Jurkat, Clone E6-1 (cell line): ENCODE data around the gene SYTL4.

Experiments used
- DNase-seq: peaks from one replicate; pipeline ENCODE4 v3.0.0-alpha.2; 2011; ENCODE audit warnings: low read depth, low spot score
- H3K4me3 ChIP-seq: 2 replicates; pipeline ENCODE4 v1.5.1; 2011; ENCODE audit warnings: mild to moderate bottlenecking, low read length, control low read depth, moderate library complexity

Gene SYTL4

GRCh38 chrX:100696699-100697351 is 35.1 kb downstream of the SYTL4 start:
- DNase-seq = no peak
- no peak overlapping the region for H3K4me3 ChIP-seq

- H3K4me3 ChIP-seq = no peak overlapping the region
- no peak for DNase-seq
Measured at GRCh38 chrX:100695991-100696390, 35.9 kb downstream of the SYTL4 start.

DNA sequence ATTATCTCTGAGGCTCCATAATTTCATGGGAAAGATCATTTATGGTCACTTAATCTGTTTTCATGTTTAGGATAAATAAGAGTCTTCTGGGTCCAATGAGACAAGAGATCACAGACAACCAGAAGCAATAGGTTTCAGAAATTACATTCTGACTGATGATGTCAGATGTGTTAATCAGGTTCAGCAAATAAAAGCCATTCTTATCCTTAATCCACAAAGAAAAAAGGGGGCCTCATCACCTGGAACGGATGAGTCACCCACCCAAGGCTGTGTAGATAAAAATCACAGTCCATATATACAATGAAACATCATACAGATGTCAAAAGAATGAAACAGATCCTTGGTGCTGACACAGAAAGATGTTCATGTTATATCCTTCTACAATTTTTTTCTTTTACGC is 36.6 kb downstream of the SYTL4 start:
- no peak for DNase-seq

DNA sequence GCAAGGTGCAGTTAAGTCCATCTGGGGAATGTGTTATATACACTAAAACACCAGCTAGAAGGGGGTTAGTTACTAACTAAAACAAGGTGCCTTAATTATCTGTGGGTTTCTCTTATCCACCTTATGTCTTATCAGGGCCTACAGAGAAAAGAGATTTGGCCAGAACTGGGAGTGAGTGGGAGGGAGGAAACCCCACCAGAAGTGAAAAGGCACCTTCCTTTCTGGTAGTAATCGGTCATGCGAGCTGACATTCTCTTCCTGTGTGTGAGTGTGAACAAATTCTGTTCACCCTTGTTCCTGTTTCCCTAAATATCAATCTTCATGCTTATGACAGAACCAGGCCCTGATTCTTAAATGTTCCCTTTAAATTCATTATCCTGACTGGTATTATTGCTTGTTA is 44.4 kb downstream of the SYTL4 start:
- DNase-seq = no peak
- no peak overlapping the region for H3K4me3 ChIP-seq

More for the DNA sequence above, 36.6 kb downstream of the SYTL4 start:
- no peak overlapping the region for H3K4me3 ChIP-seq

DNA sequence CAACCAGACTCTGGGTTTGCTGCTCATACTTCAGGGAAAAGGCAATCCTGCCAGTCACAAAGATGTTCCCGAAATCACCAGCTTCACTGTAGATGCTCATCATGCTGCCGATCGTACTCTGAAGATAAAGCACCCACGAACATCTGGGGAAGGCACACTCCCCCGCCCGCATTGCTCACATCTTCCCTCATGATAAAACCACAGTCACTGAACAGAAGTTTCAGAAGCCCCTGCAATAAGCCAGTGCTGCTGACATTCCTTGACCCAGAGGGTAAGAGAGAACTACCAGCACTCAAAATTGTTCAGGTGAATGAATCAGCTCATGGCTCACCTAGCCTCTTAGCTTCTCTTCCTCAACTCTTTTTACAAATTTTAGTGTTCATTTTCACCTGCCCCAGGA is 44.8 kb downstream of the SYTL4 start:
- DNase-seq = no peak
- no peak overlapping the region for H3K4me3 ChIP-seq

DNA sequence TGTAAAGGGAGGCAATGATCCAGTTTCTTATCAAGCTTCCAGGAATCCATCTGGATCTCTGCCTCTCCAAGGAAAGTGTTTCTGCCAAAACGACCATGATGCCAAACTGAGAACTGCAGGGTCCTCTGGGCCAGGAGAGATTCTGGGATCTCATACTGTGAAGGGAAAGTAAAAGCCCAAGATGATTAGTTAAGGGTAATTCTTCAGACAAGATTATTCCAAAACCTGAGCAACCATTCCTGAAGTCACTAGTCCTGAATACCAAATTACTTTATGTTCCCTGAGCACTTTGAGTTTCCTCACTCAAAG is 46.0 kb downstream of the SYTL4 start:
- no peak for DNase-seq
- H3K4me3 ChIP-seq = no peak overlapping the region

- DNase-seq = peak; percentile 67
- no peak overlapping the region for H3K4me3 ChIP-seq
Measured at GRCh38 chrX:100685284-100685996, 46.5 kb downstream of the SYTL4 start.

GRCh38 chrX:100682939-100683338 is 49.0 kb downstream of the SYTL4 start:
- no peak overlapping the region for H3K4me3 ChIP-seq
- DNase-seq = no peak

DNA sequence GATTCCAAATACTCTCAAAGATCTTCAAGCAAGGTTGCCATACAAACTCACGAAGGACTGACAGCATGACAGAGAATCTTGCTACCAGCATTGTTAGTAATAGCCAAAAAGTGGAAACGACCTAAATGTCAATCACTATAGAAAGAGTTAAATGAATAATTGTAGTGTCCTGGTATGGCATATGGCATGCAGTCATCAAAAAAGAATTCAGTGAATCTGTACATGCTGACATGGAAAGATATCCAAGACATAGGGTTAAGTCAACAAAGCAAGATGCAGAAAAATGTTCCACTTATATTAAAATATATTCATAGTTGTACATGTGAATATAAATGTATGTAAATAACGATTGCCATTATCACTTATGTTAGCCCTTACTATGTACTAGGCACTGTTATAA is 50.3 kb downstream of the SYTL4 start:
- no peak for DNase-seq

DNA sequence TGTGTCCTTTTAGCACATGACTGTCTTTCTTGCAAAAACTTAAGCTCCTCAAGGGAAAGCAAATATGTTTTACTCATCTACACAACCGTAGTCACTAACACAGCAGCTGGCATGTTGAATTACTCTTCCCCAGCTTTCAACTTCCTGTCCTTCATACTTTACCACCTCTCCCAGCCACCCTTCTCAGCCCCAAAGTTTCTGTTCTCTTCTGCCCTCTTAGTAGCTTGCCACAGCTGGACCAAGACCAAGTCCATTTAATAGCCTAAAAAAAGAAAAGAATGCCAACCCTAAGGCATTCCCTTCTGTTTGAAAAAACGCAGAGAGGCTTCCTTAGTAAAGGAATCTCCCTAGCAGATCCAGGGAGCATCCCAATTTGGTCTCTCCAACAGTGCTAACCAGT is 51.2 kb downstream of the SYTL4 start:
- no peak overlapping the region for H3K4me3 ChIP-seq
- DNase-seq = no peak

More for the DNA sequence above, 50.3 kb downstream of the SYTL4 start:
- no peak overlapping the region for H3K4me3 ChIP-seq

DNA sequence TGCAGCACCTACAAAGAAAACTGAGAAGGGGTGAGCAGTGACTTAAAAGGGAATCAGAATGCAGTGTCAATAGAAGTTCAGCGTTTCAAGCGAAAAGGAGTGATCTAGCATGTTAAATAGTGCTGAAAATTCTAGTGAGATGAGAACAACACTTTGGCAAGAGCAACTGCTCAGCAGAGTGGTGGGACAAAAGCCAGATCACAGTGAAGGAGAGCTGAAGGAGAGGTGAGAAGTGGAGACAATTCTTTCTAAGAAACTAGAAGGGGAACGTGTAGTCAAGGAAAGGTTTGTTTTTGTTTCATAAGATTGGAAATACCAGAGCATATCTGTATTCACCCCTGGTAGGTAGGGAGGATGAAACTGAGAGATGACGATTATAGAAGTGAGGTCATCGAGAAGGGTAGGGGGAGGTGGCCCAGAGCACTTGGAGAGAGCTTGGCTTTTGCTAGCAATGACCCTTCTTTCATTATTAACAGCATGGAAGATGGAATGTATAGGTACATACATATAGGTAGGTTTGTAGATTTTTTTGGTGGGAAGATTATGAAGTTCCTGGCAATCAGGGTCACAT is 54.2 kb downstream of the SYTL4 start:
- no peak overlapping the region for H3K4me3 ChIP-seq
- no peak for DNase-seq

- no peak for DNase-seq
- H3K4me3 ChIP-seq = no peak overlapping the region
Measured at GRCh38 chrX:100674705-100675104, 57.2 kb downstream of the SYTL4 start.

DNA sequence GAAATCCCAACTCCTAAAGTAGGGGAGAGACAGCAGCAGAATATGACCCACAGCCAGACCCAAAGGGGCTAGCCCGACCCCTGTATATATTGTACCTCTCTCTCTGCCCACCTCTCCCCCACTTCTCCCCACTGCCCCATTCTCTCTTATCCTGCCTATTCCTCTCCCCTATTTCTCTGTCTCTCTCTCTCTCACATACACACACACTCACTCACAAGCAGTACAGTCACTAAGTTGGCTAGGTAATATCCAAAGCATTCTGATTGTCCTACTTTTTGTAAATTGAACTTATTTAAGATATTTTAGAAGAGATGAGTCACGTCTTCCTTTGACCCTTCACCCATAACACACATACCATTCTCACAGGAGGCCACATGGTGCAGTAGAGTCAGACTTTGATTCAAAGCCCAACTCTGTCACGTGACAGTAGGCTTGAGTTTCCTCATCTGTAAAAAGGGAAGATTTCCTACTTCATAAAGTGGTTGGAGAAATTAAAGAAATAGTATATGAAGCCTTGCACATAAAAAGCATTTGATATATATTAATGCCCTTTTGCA is 58.4 kb downstream of the SYTL4 start:
- no peak overlapping the region for H3K4me3 ChIP-seq
- no peak for DNase-seq

- no peak overlapping the region for H3K4me3 ChIP-seq
- no peak for DNase-seq
Measured at GRCh38 chrX:100672966-100673365, 59.0 kb downstream of the SYTL4 start.

DNA sequence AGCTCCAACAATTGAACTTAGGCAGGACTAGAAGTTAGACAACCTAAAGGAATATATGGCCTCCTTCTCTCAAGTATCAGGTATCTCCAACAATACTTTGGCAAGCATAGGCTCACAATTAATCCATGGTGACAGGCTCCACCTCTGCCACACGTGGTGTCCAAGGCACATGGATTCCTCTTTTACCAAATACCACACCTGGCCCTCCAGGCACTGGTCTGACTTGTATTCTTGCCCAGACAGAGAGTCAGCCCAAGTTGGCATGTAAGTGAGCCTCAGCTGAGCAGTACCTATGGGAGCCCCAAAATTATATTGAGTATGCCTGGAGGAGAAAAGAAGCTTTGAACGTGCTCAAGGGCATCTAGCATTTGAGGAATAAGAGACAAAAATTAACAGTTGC is 68.3 kb downstream of the SYTL4 start:
- DNase-seq = no peak

GRCh38 chrX:100662796-100663195 is 69.1 kb downstream of the SYTL4 start:
- no peak for DNase-seq
- H3K4me3 ChIP-seq = no peak overlapping the region

More for the DNA sequence above, 68.3 kb downstream of the SYTL4 start:
- H3K4me3 ChIP-seq = no peak overlapping the region

DNA sequence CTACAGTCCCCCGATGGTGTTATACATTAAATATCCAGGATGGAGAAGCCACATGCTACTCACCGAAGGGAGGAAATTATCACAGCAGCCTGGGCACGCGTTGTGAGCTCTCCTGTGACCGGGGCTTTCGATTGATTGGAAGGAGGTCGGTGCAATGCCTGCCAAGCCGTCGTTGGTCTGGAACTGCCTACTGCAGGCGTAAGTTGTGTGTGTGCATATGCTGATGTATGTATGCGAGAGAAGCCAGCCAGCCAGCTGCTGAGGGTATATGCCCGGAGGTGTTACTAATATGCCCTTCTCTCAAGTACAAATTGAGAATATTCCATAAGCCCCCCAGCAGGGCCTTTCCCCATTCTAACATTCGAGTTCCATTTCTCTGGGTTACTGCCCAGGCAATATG is 69.8 kb downstream of the SYTL4 start:
- no peak for DNase-seq
- H3K4me3 ChIP-seq = no peak overlapping the region

DNA sequence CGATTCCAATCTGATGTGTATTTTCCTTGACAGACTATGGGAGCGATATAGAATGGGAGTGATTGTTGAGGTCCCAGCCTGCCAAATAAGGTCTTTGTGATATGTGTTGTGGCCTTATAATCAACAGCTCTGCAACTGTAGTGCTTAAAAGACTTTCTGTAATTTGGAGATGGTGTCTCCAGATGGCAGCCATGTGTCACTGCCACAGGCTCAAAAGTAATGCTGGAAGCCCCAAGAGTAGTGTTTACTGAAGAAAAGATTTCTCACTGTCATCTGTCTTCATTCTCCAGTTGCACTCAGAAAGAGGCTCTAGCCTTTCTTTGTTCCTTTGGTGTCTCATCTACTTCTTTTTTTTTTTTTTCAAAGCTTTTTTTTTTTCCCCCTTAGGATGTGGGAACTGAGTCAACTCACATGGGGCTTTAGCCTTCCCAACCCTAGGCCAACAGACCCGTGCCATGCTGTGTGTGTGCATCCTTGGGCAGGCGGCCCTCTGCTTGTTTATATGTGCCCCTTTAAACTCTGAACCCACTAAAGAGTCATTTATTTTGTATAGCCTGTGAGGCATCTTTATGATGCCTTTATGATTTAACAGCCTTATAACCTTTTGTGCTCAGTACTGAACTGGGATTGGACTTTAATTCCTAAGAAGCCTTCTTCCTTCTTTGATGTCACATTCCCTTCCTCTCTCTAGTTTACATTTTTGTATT is 72.3 kb downstream of the SYTL4 start:
- DNase-seq = no peak
- no peak overlapping the region for H3K4me3 ChIP-seq

- no peak overlapping the region for H3K4me3 ChIP-seq
- DNase-seq = no peak
Measured at GRCh38 chrX:100658941-100659381, 73.0 kb downstream of the SYTL4 start.

DNA sequence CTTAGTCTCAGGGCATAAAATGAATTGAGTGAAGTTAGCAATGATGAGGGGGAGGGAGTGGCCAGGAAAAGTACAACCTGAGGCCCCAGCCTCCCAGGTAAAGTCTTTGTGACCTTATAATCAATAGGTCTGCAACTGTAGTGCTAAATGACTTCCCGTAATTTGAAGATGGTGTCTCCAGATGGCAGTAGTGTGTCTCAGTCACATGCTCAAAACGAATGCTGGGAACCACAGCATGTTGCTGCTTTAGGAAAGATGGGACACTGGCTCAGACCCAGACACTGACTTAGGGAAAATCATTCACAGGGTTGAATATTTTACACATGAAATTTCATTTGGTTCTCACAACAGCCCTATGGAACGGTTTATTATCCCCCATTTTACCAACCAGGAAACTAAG is 77.7 kb downstream of the SYTL4 start:
- H3K4me3 ChIP-seq = no peak overlapping the region
- DNase-seq = no peak
